KMS-11 (cell line): ENCODE results near the gene CBX1.

Experiments
- H2AFZ ChIP-seq: fragments of 200-600 bp; sonication (generic); 2 replicates; pipeline ENCODE4 v1.6.1; 2016; ENCODE audit warnings: antibody characterized with exemption, mixed run types, low read depth
- H3K27ac ChIP-seq: fragments of 200-600 bp; sonication (generic); 2 replicates; pipeline ENCODE4 v1.6.1; 2016; ENCODE audit warnings: mild to moderate bottlenecking, mixed run types
- H3K27me3 ChIP-seq: fragments of 200-600 bp; sonication (generic); 2 replicates; pipeline ENCODE4 v1.6.1; 2017; ENCODE audit warnings: mild to moderate bottlenecking, low read depth, mixed run types, moderate library complexity; ENCODE audit not compliant: insufficient read depth
- H3K36me3 ChIP-seq: fragments of 200-600 bp; sonication (generic); 2 replicates; pipeline ENCODE4 v1.6.1; 2017; ENCODE audit warnings: mild to moderate bottlenecking, mixed run types; ENCODE audit not compliant: insufficient read depth
- H3K4me1 ChIP-seq: fragments of 200-600 bp; sonication (generic); 2 replicates; pipeline ENCODE4 v1.6.1; 2016; ENCODE audit warnings: mild to moderate bottlenecking, low read depth, mixed run types; ENCODE audit not compliant: poor library complexity, severe bottlenecking
- H3K4me2 ChIP-seq: fragments of 200-600 bp; sonication (generic); 2 replicates; pipeline ENCODE4 v1.7.0; 2016; ENCODE audit warnings: mild to moderate bottlenecking, mixed run types
- H3K4me3 ChIP-seq: fragments of 200-600 bp; sonication (generic); IDR thresholded peaks from 2 replicates; pipeline ENCODE4 v1.6.1; 2017; ENCODE audit warnings: low read depth, low read length, mixed read lengths; ENCODE audit not compliant: insufficient read depth
- H3K79me2 ChIP-seq: fragments of 200-600 bp; sonication (generic); 2 replicates; pipeline ENCODE4 v1.6.1; 2016; ENCODE audit warnings: low read depth, mixed run types; ENCODE audit not compliant: insufficient read depth
- H3K9ac ChIP-seq: fragments of 200-600 bp; sonication (generic); 2 replicates; pipeline ENCODE4 v1.6.1; 2016; ENCODE audit warnings: mild to moderate bottlenecking, mixed run types
- H4K20me1 ChIP-seq: fragments of 200-600 bp; sonication (generic); 2 replicates; pipeline ENCODE4 v1.6.1; 2016; ENCODE audit warnings: mild to moderate bottlenecking, mixed run types; ENCODE audit not compliant: insufficient read depth
- CTCF ChIP-seq: fragments of 200-600 bp; sonication (generic); conservative IDR thresholded peaks from 2 replicates; pipeline ENCODE4 v1.6.1; 2017; ENCODE audit warnings: low read depth, mild to moderate bottlenecking, antibody characterized with exemption, low read length, moderate library complexity, mixed read lengths

The CBX1 gene

DNA sequence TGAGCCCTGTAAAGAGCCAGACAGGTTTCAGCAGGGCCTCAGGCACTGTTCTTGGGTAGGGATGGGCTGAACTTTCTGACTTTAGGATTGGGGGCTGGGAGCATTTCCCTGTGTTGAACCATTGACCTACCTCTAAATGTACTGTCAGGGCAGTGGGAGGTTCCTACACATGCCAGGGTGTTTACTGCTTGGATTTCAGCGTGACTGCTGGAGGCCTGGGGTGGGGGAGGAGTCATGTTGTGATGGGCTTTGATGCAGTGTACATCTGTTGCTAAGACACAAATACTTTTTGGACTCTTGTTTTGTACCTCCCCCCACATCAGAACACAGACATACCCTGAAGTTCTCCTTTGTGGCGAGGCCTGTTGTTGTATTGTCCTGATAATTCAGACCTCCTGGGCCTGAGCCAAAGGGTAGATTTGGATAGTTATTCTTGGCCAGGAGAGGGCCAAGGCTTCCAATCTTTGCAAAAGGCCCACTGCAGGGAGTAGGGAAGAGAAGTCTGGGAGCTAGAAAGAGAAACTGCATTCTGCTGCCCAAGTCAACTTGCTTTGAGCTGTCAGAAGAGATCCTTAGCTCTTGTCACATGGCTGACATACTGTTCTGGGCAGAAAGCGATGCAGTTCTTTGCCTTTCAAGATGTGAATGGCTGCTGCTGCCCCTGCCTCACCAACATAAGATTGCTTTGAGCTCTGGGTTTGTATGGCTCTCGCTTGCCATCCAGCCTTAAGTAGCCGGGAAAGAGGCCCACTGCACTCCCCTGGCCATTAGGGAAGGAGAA, 49.4 kb downstream of the CBX1 start:
- Histone ChIP-seq H4K20me1 (no peaks in the 10 kb centered on the region), H3K36me3 (no peaks in the 10 kb centered on the region; the same call in 1 of the 2 replicates), H3K4me2 (peak overlapping the region; percentile 80), H3K9ac (no peak overlapping the region; the same call in 1 of the 2 replicates), H3K4me1 (peaks cover 73% of the 10 kb centered on the region), H3K4me3 (no peak overlapping the region), H2AFZ (no peak overlapping the region), H3K27ac (peak overlapping the region; percentile 94), H3K79me2 (peaks cover 85% of the 10 kb centered on the region), H3K27me3 (no peaks in the 10 kb centered on the region)
- no peak for TF ChIP-seq CTCF

- Histone ChIP-seq H3K27me3 (no peaks in the 10 kb centered on the region), H3K4me2 (peak overlapping the region; percentile 80), H4K20me1 (no peaks in the 10 kb centered on the region), H3K9ac (no peak overlapping the region), H3K27ac (peak overlapping the region; percentile 94; the same call in 1 of the 2 replicates), H3K36me3 (no peaks in the 10 kb centered on the region; the same call in 1 of the 2 replicates), H3K4me1 (peaks cover 73% of the 10 kb centered on the region), H2AFZ (no peak overlapping the region), H3K4me3 (no peak overlapping the region), H3K79me2 (peaks cover 88% of the 10 kb centered on the region)
- no peak for TF ChIP-seq CTCF
Measured at GRCh38 chr17:48051283-48051682, 50.0 kb downstream of the CBX1 start.

- Histone ChIP-seq H3K36me3 (no peaks in the 10 kb centered on the region; the same call in 1 of the 2 replicates), H3K4me2 (peak overlapping the region; percentile 80; the same call in 1 of the 2 replicates), H4K20me1 (no peaks in the 10 kb centered on the region), H3K27me3 (no peaks in the 10 kb centered on the region), H3K79me2 (peaks cover 67% of the 10 kb centered on the region), H3K9ac (peak overlapping the region; percentile 91), H3K27ac (peak overlapping the region; percentile 94), H3K4me1 (peaks cover 52% of the 10 kb centered on the region), H2AFZ (peak overlapping the region; percentile 61; the same call in 1 of the 2 replicates), H3K4me3 (no peak overlapping the region)
- TF ChIP-seq CTCF, result no peak
Measured at GRCh38 chr17:48048384-48049126, 52.7 kb downstream of the CBX1 start.

GRCh38 chr17:48047741-48048383, 53.4 kb downstream of the CBX1 start, which contains the start of gene NFE2L1:
NFE2L1 (plus strand) TSS chr17:48048359; CDS start chr17:48051119, 2,760 bp downstream.
- peak within 1 kb of the TSS; percentile 91 for H3K9ac ChIP-seq
- peak within 1 kb of the TSS; percentile 94 for H3K27ac ChIP-seq
- H3K27me3 ChIP-seq, result no peaks in the 10 kb centered on the region
- no peaks in the 10 kb centered on the region; the same call in 1 of the 2 replicates for H3K36me3 ChIP-seq
- H4K20me1 ChIP-seq, result no peaks in the 10 kb centered on the region
- H3K4me2 ChIP-seq, result peak within 1 kb of the TSS; percentile 80
- H3K4me3 ChIP-seq, result no peak within 1 kb of the TSS
- H2AFZ ChIP-seq, result peak within 1 kb of the TSS; percentile 62
- peaks cover 60% of the 10 kb centered on the region for H3K79me2 ChIP-seq
- H3K4me1 ChIP-seq, result peaks cover 45% of the 10 kb centered on the region
- no peak for TF ChIP-seq CTCF
